HG02678 (cell line): ENCODE measurements around the gene ZBED5.
"Not testable (repeated sequence)": the region's sequence is repeated elsewhere in the genome, so short reads cannot be mapped to it uniquely, and the experiment has no call there.

Experiments
- ATAC-seq: cut with Tn5 transposase; IDR thresholded peaks from one replicate; pipeline ENCODE4 v1.9.1; 2021; ENCODE audit warnings: mild to moderate bottlenecking, moderate library complexity; ENCODE audit not compliant: unreplicated experiment

The ZBED5 gene

DNA sequence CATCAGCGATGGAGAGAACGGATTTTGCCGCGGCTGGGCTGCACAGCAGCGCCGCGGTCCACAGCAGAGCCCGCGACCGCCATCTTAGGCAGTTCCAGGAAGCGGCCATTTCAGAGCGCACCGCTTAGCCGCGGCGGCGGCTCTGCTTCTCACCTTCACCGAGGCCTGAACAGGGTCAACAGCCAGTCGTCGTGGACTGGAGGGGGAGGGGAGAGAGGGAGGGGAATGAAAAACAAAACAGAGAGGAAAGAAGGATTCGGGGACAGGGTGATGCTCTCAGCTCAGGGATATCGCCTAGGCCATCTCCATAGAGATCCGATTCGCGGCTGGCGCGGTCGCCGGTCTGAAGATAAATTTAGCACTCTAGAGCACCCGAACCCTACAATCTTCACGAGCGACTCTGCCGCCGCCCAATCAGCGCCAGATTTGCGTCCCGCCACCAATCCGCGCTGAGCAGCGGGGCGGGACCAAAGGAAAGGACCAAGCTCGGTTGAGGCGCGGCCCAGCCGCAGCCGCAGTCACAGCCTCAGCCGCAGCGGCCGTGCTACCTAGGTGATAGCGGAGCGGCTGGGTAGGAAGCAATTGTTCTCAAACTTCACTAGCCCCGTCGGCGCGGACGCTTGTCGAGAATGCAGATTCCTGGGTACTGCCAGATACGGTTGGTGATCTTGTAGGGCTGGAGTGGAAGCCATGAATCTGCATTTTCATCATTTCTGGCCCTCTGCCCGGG lies at the start of gene ZBED5:
Gene ZBED5 (minus strand): TSS at position 345 of the 730 bp plus-strand sequence. CDS start 3,108 bp downstream, outside the sequence.
- ATAC-seq = peak; percentile 92

DNA sequence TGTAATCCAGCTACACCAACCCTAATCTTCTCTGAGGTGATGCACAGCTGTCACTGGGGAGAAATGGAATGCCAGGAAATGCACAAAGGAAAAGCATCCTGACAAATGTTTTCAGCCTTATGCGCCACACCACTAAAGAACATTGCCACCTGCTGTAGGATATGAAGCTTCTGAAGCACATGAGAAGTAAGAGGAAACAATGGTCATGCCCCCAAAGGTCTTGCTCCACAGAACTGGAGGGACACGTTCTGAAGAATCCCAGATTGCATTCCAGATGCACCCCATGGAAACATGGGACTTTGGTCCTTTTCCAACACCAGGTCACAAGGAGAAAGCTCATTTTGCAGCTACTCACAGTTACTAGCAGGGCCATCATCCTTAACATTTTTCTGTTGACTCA lies 48.7 kb upstream of the ZBED5 start:
- ATAC-seq = no peak

GRCh38 chr11:10902301-10903063 lies 44.6 kb upstream of the ZBED5 start:
- no peak for ATAC-seq

GRCh38 chr11:10900681-10901415 lies 43.0 kb upstream of the ZBED5 start:
- ATAC-seq = no peak

- ATAC-seq = no peak
Observed at GRCh38 chr11:10899121-10899830, 41.4 kb upstream of the ZBED5 start.

DNA sequence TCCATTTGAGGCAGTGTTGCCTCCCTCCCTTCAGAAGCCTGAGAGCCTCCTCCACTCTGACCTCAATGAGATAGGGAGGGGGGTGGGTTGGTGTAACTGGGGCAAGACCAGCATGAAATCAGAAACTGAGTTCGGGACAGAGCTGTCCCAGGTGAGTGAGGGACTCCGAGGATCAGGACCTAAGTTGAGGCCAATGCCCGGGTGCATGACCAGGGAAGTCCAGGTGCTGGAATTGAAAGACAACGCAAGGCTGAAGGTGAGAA lies 40.8 kb upstream of the ZBED5 start:
- no peak for ATAC-seq

- ATAC-seq = no peak
Observed at GRCh38 chr11:10898003-10898762, 40.3 kb upstream of the ZBED5 start.

- ATAC-seq = no peak
Observed at GRCh38 chr11:10897150-10897549, 39.3 kb upstream of the ZBED5 start.

GRCh38 chr11:10896493-10896892 lies 38.6 kb upstream of the ZBED5 start:
- ATAC-seq = no peak

DNA sequence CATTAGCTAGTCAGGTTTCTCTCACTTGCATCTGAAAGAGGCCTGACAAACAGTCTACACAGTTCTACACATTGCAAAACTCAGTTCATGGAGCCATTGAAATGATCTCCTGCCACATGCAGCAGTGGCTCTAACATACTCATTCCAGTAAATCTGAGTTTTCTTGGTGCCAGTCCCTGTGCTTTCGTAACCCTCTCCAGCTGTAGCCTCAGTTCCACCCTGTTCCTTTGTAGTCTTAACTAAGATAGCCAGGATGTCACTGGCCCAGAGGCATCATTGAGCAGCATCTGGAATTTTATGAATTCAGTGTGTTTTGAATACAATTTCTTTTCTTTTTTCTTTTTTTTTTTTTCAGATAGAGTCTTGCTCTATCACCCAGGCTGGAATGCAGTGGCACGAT lies 37.4 kb upstream of the ZBED5 start:
- no peak for ATAC-seq

GRCh38 chr11:10894666-10895065 lies 36.8 kb upstream of the ZBED5 start:
- ATAC-seq = no peak

GRCh38 chr11:10893714-10894151 lies 35.9 kb upstream of the ZBED5 start:
- no peak for ATAC-seq

GRCh38 chr11:10892250-10892649 lies 34.4 kb upstream of the ZBED5 start:
- no peak for ATAC-seq

GRCh38 chr11:10891151-10891720 lies 33.4 kb upstream of the ZBED5 start:
- no peak for ATAC-seq

DNA sequence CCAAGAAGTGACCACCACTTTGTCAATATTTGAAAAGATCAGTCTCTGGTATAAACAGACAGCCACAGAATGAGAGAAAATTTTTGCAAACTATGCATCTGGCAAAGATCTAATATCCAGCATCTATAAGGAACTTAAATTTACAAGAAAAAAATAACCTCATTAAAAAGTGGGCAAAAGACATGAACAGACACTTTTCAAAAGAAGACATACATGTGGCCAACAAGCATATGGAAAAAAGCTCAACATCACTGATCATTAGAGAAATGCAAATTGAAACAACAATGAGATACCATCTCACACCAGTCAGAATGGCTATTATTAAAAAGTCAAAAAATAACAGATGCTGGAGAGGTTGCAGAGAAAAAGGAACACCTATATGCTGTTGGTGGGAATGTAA lies 32.2 kb upstream of the ZBED5 start:
- not testable (repeated sequence) for ATAC-seq

GRCh38 chr11:10887307-10887706 lies 29.5 kb upstream of the ZBED5 start:
- no peak for ATAC-seq

- no peak for ATAC-seq
Observed at GRCh38 chr11:10886652-10887250, 28.9 kb upstream of the ZBED5 start.

DNA sequence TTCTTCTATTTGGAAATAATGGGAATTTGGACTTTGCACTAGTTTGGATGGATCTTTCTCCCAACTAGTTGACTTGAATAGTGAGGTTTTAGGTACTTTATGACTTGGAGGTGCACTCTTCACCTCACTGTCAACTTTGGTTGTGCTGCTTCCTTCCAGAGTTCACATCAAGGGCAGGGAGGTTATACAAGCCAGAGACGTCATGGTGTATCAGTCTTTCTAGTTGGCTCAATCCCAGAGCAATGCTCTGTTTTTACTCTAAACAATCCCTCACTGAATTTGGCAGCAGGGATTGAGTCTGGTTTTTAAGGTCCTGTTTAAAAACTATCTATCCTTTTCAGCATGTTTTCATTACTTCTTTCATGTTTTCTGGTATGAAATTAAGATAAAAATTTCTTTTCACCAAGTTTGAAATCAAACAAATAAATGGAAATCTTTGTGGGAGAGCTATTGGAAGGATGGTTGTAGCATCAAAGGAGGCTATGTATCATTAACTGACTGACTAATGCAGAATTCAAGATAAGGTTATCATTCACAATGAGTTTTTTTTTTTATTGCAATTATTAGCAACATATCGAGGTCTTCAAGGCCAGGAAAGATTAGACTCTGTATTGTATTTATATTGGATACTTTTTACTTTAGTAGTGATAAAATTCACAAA lies 28.0 kb upstream of the ZBED5 start:
- no peak for ATAC-seq

DNA sequence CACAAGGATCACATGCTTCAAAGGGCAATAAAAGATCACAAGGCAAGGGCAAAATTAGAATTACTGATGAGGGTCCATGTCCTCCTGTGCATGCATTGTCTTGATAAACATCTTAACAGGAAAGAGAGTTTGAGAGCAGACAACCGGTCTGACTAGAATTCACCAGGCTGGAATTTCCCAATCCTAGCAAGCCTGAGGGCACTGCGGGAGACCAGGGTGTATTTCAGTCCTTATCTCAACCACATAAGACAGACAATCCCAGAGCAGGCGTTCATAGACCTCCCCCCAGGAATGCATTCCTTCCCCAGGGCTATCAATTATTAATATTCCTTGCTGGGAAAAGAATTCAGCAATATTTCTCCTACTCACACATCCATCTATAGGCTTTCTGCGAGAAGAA lies 26.4 kb upstream of the ZBED5 start:
- not testable (repeated sequence) for ATAC-seq
